ENCODE results near the gene WDTC1. TPM values are rescaled to one million over a fixed set of nuclear protein-coding genes. Genes with fewer than 3 reads are reported as not detected.

WDTC1 gene
- total RNA-seq, 1 experiment from 2014 or later, result 19.0 TPM

DNA sequence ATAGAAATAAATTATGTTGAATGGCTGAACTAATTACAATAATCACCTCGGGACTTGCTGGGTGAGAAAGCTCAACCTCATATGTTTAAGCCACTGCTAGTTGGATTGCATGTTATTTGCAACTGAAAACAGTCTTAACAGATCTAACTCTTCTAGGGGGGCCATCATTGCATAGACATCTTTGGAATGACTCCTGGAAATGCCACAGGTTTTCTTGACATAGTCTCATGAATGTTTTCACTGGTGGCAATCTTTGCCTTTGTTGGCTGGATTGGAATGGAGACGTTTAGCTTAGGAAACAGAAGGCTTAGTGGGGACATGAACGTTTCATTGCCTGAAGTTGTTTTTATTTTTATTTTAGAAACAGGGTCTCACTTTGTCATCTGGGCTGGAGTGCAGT is 8.8 kb upstream of the WDTC1 start:
- H4K5ac ChIP-seq (ENCODE audit: insufficient read length, low read depth, low read length), result no peak overlapping the region
- H2AFZ ChIP-seq (ENCODE audit: low read length), result no peak overlapping the region
- H3K79me2 ChIP-seq (ENCODE audit: insufficient read depth, low read length), result no peaks in the 10 kb centered on the region
- H3K27me3 ChIP-seq (ENCODE audit: insufficient read depth, low read length), result no peaks in the 10 kb centered on the region
- no peaks in the 10 kb centered on the region for H3K4me1 ChIP-seq (ENCODE audit: insufficient read depth, low read length)
- no peak overlapping the region for H3K4ac ChIP-seq (ENCODE audit: low read depth, low read length)
- no peak for DNase-seq
- Mint-ChIP-seq H3K27ac (no peak overlapping the region), H3K4me3 (no peak overlapping the region), H3K36me3 (ENCODE audit: insufficient read depth in 1 of 3, low read depth in 3 of 3) (0 out of 7 replicates have a peak, but pooled peaks cover 0 to 4% (median 0%) of the 10 kb centered on the region in 3 experiments), H3K4me1 (peaks cover 3 to 8% of the 10 kb centered on the region in 2 experiments; a peak in 3 of 4 replicates), H3K9me3 (no peaks in the 10 kb centered on the region; a peak in 1 of 5 replicates), H3K27me3 (ENCODE audit: low read depth) (no peaks in the 10 kb centered on the region)
- H3K23me2 ChIP-seq (ENCODE audit: insufficient read length, low read depth, low read length, poor library complexity, severe bottlenecking), result no peaks in the 10 kb centered on the region
- no peak overlapping the region for H3T11ph ChIP-seq (ENCODE audit: low read length)
- H2BK5ac ChIP-seq (ENCODE audit: insufficient read length, low read length), result no peak overlapping the region
- H2BK15ac ChIP-seq (ENCODE audit: low read depth, low read length), result no peak overlapping the region
- H2BK120ac ChIP-seq (ENCODE audit: low read depth, low read length, poor library complexity, severe bottlenecking), result no peak overlapping the region
- no peak overlapping the region for H3K27ac ChIP-seq (ENCODE audit: insufficient read length, low read depth, low read length)
- no peaks in the 10 kb centered on the region for H4K20me1 ChIP-seq (ENCODE audit: control insufficient read depth, insufficient read depth, insufficient read length)
- H3K14ac ChIP-seq (ENCODE audit: insufficient read depth, low read length), result no peak overlapping the region
- no peak overlapping the region for H3K4me2 ChIP-seq (ENCODE audit: insufficient read depth, insufficient read length, low read length)
- WGBS (ENCODE audit: extremely low coverage, insufficient read length, low lambda C conversion rate), result no CpG with 5 or more reads among the region's 3 CpGs
- no peak overlapping the region for H2BK12ac ChIP-seq (ENCODE audit: insufficient read length, low read depth, low read length)
- H4K91ac ChIP-seq (ENCODE audit: insufficient read length, low read depth, low read length), result no peak overlapping the region
- no peak overlapping the region for H3K18ac ChIP-seq (ENCODE audit: insufficient read length, low read depth, low read length)
- TF ChIP-seq, protein P1, sequence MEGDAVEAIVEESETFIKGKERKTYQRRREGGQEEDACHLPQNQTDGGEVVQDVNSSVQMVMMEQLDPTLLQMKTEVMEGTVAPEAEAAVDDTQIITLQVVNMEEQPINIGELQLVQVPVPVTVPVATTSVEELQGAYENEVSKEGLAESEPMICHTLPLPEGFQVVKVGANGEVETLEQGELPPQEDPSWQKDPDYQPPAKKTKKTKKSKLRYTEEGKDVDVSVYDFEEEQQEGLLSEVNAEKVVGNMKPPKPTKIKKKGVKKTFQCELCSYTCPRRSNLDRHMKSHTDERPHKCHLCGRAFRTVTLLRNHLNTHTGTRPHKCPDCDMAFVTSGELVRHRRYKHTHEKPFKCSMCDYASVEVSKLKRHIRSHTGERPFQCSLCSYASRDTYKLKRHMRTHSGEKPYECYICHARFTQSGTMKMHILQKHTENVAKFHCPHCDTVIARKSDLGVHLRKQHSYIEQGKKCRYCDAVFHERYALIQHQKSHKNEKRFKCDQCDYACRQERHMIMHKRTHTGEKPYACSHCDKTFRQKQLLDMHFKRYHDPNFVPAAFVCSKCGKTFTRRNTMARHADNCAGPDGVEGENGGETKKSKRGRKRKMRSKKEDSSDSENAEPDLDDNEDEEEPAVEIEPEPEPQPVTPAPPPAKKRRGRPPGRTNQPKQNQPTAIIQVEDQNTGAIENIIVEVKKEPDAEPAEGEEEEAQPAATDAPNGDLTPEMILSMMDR (conservative IDR thresholded peaks at IDR 0.05), result no peak
- H3K79me1 ChIP-seq (ENCODE audit: insufficient read depth, low read depth, low read length, poor library complexity, severe bottlenecking), result no peaks in the 10 kb centered on the region
- no peaks in the 10 kb centered on the region for H3K9me3 ChIP-seq (ENCODE audit: control insufficient read depth, low read depth, low read length)
- H2AK5ac ChIP-seq (ENCODE audit: insufficient read length, low read length), result no peak overlapping the region
- no peak overlapping the region for H3K56ac ChIP-seq (ENCODE audit: insufficient read length, low read depth, low read length)
- no peak overlapping the region for H4K8ac ChIP-seq (replicated peaks; ENCODE audit: insufficient read length, low read depth, low read length)
- H2BK20ac ChIP-seq (ENCODE audit: low read depth, low read length, poor library complexity, severe bottlenecking), result no peak overlapping the region
- H3K23ac ChIP-seq (ENCODE audit: insufficient read length, low read depth, low read length), result no peak overlapping the region
- H3K9ac ChIP-seq (ENCODE audit: extremely low read depth, insufficient read length, low read length), result no peak overlapping the region
